Activated T-cell treated with anti-CD3 and anti-CD28 coated beads for 24 hours (primary cell): ENCODE data around the gene CMTR1.

ENCODE experiments used
- DNase-seq: peaks from one replicate; pipeline ENCODE4 v3.0.0-alpha.2; 2020; ENCODE audit warnings: low read depth

The CMTR1 gene

DNA sequence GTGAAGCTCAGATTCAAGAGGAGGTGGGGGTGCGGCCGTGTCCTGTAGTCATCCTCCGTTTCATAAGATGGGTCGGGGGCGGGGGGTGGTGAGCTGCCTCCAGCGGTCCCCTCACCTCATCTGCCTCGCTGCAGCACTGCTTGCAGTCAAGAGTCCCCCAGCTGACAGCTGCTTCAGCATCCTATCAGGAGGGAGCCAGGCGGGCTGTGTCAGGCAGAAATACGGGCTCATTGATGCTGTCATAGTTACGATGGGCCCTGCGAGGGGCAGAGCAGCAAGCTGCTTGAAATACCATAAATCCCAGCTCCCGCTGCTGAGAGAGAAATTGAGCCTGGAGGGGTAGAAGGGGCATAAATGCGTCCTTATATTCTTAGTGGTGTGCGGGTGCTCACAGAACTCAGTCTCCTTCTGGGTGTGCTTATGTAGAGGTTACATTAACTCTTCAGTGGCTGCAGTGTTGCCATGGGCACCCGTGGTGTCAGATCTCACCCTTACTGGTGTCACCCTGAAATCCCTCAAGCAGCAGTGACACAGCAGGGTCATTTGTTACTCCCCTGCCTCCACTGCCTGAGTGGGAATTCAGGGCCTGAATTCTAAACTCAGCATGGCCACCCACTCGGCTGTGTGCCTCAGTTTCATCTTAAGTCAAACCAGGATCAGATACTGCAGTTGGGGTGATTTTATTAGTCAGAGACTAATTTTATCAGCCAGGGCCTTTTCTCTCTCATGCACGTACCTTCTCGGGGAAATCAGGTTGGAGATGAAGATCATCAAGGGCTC, 44.8 kb downstream of the CMTR1 start:
- DNase-seq = no peak

DNA sequence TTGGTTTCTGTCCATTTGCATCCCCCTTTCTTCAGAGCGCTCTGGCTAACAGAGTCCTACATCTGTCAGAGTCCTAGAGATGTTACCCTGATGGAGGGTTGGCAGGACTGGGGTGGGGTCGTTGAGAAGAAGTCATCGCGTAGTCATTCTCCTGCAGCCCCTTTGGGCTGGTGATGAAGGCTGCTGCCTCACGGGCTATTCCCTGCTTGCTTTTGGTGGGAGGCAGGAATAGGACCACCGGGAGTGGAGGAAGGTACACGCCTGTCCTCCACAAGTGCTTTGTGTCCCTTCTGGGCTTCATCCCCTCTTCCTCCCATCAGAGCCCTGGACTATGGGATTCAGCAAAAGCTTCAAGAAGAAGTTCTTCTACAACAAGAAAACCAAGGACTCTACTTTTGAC, 45.8 kb downstream of the CMTR1 start:
- no peak for DNase-seq

DNA sequence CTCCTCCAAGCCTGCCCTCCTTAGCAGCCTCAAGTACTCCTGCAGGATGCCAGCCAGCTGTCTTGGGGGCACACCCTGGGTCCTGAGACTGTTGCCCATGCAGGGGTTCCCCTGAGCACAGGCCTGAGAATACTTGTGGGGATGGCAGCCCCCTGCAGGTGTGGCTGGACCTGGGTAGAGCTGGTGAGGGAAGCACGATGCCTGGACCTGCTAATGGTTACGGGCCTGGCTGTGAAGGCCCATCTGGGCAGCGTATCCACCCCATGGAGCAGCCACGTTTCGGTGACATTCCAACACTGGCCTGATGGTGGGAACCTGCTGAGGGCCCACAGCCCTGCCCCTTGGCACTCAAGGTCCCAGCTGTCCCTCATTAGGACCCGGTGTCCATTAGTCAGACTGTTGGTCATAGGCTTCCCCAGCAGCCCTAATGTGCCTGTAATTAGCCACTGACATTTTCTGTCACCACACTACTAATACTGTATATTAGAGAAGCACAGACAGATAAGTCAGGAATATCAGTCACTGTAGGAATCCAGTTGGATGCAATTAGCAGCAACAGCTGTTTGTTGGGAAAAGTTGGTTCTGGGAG, 46.3 kb downstream of the CMTR1 start:
- no peak for DNase-seq

DNA sequence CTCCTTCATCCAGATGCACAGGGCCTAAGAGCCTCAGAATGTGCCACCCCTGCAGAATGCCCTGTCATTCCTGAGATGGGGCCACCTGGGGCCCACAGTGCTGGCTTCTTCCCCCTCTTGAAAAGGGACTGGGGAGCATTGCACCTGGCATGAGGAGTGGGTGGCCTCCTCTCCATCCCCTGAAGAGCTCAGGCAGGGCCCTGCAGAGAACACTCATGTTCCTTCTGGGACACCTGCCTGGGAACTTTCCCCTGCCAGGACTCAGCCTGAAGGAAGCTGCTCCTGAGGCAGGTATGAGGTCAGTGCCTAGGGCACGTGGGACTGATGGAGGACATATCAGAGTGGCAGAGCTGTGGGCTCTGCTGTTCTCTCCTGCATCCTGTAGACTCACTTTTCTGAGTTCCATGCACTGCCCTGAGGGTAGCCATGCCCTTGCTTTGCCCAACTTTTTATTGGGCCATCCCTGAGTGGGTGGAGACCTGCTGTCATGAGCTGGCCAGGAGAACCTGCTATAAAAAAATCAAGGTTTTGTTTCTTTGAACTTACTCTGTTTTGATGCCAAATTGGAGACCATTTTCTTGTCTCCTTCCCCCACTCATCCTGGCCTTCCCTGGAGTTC, 47.2 kb downstream of the CMTR1 start:
- DNase-seq = no peak

DNA sequence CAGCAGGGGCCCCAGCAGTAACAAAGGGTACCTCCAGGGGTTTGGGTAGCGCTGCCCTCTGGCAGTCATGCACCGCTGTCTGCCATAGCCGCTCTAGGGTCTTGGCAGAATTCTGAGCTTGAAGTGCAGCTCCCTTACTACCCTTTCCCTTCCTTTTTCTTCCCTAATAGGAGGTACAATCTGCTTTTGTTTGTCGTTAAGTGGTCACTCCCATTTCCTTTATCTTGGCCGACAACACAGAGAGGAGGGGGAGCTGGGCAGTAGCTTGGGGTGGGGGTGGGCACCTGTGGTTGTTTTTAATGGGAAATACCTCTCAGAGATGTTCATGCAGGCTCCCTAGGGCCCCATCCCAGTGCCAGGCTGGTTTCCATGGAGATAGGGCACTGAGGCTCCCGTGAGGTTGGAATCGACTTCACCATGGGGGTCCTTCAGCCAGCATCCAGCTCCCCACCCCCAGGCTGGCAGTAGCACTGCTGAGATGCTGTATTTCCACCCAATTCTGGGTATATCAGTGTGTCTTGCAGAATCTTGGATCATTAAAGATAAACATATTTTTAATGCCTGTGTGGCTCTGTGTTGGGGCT, 48.0 kb downstream of the CMTR1 start:
- DNase-seq = no peak

DNA sequence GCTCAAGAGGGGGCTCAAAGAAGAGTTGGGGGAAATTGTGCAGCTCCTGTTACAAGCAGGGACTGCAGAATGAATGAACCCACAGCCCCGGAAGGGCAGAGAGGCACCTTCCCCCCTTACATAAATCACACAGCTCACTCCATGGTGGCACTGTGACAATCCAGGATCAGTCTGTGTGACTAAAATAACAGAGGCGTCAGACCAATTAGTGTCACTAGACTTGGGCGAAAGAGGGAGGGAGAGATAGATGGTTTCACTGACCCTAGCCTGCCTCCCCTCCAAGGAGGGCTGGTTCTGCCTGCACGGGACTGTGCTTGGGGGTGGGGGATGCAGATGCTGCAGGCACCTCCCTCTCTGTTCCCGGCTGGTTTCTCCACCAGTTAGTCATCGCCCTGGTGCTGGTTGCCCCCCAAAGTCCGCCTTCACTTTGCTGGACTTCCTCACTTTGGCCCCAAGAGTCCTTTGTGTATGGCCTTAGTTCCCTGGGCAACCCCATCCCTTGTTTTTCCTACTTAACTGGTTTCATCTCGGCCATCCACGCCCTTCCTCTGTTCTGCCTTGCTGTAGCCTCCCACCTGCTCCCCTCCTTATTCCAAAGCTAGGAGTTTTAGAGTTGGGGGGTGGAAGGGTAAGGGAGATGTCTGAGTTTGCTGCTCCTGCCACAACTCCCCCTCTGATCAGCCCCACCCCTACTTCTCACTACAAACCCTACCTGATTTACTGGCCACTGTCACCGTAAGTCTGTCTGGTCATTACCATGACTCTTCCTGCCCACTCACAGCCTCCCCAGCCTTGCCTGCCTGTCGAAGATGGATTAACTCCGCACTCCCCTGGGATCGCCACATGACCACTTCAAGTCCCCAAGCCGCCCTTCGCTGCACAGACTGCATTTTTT, 48.9 kb downstream of the CMTR1 start:
- no peak for DNase-seq

DNA sequence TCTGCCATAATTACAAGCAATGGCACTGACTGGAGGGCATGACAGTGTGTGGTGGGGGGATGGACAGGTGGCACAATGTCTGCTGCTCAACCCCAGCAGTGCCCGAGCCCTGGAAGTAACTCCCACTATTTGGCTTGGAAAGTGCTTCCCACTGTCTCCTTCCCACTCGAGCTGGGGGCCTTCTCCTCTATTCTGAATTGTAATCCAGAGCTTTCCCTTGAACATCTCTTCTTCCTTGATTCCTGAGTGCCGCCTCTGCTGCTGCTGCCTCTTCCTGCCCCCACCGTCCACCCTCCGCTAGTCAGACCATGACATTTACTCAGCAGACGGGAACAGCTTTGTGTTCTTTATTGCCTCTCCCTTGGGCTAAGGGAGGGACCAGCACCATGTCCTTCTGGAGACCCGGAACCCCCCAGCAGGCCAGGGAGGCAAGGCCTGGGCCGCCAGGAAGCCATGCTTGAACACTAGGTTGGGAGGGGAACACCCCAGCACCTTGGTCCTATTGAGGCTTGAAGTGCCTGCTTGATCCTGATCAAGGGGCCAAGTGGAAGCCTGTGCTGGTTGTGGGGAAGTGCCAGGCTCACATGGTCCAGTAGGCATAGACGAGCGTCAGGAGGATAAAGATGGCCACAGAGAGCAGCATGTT, 49.7 kb downstream of the CMTR1 start:
- no peak for DNase-seq

DNA sequence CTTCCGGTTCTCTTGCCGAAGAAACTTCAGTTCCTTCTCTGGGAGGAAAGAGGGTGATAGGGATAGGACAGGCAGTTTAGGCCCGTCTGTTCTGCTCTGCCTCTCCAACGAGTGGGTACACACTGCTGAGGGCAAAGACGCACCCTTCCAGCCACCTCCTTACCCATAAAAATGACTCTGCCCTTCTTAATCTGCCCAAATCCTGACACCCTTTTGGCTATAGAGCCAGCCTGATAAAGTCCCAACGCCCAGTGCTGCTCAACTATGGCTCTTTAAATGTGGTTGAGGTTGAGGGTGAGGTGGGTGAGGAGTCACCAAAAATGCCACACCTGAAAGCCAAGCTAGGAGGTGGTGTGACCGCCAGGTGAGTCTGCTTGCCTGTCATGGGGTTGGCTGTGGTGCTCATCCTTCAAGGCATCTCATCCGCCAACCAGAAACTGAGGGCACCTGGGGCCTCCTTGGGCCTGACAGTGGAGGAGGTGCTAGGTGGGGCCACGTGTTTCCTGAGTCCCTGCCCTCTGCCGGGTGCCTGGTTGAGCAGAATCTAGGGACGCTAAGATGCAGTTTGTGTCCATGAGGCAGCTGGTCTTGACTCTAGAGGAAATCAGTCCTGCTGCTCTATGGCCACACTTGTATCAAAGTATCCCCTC, 50.4 kb downstream of the CMTR1 start:
- no peak for DNase-seq

DNA sequence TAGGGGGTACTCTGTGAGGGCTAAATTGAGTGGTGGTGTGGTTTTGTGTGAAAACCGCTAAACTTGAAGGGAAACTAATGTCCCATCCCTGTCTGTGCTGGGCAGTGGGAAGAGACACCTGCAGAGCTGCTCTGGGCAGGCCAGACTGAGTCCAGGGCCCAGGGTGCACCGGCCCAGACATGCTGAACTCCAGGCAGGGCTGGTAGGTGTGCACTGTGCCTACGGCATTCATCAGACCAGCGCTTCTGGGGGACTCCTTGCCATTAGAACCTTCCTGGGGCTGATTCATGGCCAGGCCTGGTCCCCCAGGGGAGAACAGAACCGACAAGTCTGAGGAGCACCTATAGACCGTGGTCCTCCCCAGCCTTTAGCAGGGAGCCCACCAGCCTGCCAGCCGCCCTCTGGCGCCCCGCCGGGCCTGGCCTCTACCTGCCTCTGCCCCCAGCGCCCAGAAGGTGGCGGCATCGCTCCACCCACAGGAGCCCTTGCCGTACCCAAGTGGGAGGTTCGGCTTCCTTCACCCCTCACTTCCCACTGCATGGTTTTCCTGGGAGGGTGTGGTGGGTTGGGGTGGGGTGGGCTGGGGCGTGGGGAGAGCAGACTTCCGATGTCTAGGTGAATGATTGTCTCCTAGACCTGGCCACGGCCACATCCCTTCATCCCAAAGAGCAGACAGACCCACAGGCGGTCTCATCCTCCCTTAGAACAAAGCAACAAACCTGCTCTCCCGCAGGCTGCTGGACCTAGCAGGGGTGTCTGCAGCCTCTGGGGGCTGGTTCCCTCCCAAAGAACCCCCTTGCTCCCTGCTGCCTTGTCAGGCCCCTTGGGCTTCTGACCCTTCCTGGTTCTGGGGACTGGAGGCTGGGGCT, 51.1 kb downstream of the CMTR1 start:
- peak; percentile 63 for DNase-seq

DNA sequence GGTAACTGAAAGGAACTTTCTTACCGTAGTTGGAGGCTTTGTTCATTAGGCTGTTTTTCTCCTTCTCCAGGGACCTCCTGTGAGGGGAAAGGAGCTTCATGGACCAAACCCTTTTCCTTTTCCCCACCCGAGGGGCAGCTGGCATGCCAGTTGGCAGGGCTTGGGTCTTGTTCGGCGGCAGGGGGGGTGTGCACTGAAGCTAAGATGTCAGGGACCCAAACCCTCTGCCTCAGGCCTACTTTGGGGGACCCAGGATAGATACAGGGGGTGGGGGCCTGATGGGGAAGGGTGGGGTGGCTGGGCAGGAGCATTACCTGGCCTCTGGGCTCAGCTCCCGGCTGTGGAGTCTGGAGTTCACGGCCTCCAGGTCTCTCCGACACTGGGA, 51.8 kb downstream of the CMTR1 start:
- DNase-seq = no peak

DNA sequence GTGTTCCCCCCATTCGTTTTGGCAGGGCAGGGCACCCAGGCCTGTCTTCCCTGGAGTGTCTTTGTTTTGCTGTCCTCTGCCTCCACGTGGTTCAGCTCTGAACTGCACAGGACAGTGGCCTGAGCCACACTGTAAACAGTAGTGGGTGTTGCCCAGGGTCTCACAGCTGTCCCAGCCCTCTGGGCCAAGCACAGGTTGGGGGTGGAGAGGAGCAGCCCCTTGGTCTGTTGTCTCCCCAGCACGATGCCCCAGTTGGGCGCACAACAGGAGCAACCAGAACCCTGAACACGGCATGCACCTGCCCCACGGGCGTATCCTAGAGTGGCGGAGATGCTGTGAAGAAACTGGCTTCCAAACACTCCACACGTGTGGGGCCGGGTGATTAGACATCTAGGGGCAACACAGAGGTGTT, 52.3 kb downstream of the CMTR1 start:
- DNase-seq = no peak

DNA sequence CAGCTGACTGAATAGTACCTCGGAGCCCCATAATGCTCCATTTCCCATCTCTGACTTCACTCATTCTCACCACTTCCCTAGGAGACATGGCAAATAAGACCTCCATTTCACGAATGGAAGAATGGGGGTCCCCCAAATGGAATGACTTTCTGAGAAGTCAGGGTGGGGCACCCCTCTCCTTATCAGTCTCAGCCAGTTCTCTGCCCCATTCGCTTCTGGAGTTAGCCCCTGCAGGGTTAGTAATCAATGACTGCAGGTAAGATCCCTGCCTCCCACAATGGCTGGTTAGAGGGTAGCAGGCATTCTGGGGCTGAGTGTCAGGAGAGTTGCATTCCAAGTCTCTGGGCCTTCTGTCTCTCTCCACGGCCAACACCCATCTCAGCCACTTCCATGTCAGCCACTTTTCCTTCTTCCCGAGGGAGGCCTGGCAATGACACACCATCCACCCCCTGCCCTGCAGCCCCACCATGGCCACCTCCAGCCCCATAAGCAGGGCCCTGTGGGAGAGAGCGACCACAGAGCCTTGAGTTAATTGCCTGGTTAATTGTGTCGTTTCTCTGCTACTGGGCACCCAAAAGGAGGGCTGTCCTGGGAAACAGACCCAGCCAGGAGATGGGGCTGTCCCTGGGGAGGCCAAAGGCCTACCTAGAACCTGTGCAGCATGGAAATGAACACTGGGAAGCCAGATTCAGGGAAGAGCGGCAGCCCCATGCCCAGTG, 53.3 kb downstream of the CMTR1 start:
- DNase-seq = no peak

DNA sequence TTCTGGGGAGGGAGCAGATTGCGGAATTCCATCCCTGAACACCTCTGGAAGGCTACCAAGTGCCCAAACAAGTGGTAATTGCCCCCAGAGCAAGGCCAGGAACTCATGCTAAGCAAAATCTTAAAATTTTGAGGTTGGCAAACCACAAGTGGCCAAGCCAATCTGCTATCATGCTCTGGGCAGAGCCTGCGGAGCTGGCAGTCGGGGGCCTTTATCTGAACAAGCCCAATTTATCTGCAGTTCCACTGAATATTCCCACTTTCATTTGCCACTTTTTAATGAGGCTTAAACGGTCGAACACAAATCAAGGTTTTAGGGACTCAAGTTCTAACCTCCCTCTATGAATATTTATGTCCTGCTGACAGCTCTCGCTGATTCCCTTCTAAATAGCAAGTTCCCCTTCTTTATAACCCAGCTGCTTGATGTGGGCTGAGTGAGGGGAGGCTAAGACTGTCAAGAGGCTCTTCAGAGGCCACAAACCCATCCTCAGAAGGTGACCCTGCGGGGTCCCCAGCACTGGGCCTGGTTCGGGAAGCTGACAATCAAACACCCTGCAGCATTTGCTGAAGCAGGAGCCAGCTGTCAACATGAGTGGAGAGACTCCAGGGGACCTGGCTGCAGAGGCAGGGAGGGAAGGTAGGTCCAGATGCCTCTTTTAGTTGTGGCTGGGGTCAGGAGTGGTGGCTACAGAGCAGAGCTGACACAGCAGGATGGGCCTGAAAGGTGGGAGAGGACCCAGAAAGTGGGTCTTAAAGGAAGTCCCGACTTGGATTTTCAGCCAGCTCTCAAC, 54.8 kb downstream of the CMTR1 start:
- DNase-seq = no peak

DNA sequence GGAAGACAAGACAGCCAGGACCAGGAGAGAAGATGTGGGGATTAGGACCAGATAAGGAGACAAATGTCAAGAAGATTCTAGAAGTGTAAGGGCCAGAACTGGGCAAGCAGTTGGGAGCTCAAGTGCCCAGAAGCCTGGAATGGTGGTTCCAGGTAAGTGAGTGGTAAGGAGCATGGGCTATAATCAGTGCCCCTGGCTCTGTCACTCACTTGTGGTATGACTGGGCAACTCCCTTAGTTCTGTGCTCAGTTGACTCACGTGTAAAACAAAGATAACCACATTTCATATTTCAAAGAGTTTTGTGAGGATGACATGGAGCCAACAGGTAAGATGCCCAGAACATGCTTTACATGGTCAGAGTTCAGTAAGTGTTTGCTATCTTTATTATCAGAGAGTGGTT, 55.5 kb downstream of the CMTR1 start:
- no peak for DNase-seq

DNA sequence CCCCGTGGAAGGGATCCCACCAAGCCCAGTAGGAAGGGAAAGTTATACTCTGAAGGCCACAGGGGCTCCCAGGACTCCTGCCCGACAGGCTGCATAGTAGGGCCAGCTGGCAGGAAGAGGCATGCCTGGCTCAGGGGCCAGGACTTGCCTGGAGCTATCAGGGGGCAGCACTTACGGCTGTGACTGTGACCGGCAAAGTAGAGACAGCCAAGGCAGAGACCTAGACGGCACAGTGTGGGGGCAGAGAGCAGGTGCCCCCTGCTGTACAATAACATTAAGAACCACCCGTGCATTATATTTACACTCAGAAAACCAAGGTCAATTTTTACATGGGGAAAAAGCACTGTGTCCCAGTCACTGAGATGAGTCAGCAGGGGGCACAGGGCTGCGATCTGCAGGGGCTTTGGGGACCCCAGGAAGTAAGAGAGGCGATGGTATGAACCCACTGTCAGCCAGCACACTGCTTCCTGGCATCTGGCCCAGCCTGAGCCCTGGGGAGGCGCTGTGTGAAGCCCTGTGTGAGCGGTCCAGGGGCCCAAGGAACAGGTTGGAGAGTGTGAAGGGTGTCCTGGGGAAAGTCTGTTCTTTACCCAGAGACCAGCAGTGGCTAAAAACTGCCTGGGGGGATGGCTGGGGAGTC, 56.8 kb downstream of the CMTR1 start:
- DNase-seq = no peak

DNA sequence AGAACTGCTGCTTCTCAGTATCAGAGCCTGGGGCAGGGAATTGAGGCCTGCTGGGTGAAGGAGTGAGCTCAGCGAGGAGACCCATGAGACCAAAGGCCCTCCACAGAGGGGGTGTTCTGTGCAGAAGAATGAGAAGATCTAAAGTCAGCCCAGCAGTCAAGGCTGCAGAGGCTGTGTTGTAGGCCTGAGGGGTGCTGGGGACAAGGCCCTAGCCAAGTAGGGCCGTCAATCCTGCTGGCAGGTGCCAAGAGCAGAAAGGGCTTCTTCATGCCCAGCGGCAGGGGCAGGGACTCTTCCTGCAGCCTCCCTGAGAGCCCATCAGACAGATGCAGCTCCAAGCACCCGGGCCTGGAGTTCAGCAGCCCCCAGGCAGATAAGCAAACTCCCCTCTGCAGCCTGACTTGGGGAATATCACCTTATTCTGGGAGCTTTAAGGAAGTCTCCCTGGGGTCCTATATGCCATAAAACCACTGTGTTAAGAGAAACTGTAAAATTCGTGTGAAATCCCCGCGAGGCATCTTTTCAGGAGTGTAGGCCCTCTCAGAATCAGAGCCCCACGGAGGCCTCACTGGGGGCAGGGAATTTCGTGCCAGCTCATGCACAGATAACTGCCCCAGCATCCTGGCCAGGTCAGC, 57.6 kb downstream of the CMTR1 start:
- DNase-seq = no peak

DNA sequence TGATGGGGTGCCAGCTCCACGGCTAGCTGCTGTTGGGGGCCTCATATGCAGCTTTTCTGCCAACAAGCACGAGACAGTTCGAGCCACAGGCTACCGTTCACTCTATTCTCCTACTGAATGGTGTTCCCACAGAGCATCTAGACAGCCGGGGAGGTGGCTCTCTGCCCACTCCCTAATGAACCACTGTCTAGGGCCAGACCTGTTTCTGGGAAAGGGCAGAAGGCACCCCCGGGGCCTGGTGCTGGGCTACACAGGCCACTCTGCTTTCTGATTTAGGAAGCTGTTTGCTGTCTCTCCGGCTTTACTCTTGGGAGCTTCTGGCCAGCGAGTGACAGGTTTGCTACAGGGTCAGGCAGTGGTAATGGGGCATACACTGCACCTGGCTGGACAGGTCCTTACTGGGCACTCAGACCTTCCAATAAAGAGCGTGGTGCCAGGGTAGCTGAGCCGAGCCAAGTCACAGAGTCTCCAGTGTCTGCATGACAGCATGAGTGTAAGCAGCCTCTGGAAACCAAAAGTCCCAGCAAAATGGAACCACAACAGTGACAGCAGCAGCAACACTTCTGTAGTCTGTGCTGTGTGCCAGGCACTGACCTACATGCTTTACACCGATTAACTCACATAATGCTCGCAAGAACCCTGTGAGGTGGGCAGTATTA, 58.3 kb downstream of the CMTR1 start:
- DNase-seq = no peak
